WTC11 (cell line): Measurements from ENCODE around the gene SYNGR3. TPM values are rescaled to one million over a fixed set of nuclear protein-coding genes. Genes with fewer than 3 reads are reported as not detected.
A peak's percentile ranks its signal among the peaks of the same experiment; 100 is the strongest.

ENCODE experiments used
- ATAC-seq: fragments of 200-7000 bp; cut with Tn5 transposase; 2 replicates; pipeline ENCODE4 v1.10.0; 2021; ENCODE audit warnings: mild to moderate bottlenecking, moderate library complexity
- CTCF ChIA-PET: fragments of 300-600 bp; sonication (Branson Sonifier 250); formaldehyde crosslinking; loops from one replicate; lab custom pipeline; 2021; ENCODE audit warnings: antibody characterized with exemption; lab: Charles Lee
- POLR2A ChIA-PET: fragments of 350-600 bp; sonication (Branson Sonifier 250); formaldehyde crosslinking; loops from one replicate; lab custom pipeline; 2021; ENCODE audit warnings: antibody characterized with exemption; lab: Charles Lee
- DNase-seq: peaks from one replicate; pipeline ENCODE4 v3.0.0; 2021; ENCODE audit warnings: low spot score
- H3K27ac Mint-ChIP-seq: 2 replicates; pipeline ENCODE4 v1.8.0; 2021; ENCODE audit warnings: mixed read lengths
- H3K27me3 Mint-ChIP-seq: 2 replicates; pipeline ENCODE4 v1.8.0; 2021; ENCODE audit warnings: low read depth, mild to moderate bottlenecking, moderate library complexity, mixed read lengths
- H3K36me3 Mint-ChIP-seq: 2 replicates; pipeline ENCODE4 v1.8.0; 2021; ENCODE audit warnings: mixed read lengths
- H3K4me1 Mint-ChIP-seq: 2 replicates; pipeline ENCODE4 v1.8.0; 2022; ENCODE audit warnings: mixed read lengths
- H3K4me3 Mint-ChIP-seq: 2 replicates; pipeline ENCODE4 v1.8.0; 2021; ENCODE audit warnings: mild to moderate bottlenecking, moderate library complexity, mixed read lengths
- H3K9me3 Mint-ChIP-seq: 2 replicates; pipeline ENCODE4 v1.8.0; 2021; ENCODE audit warnings: mixed read lengths
- AFF4 ChIP-seq: sonication (generic); formaldehyde crosslinking; IDR thresholded peaks from 2 replicates; pipeline ENCODE4 v1.8.1; 2023; ENCODE audit warnings: mild to moderate bottlenecking, missing genetic modification reagents, borderline replicate concordance
- ATF3 ChIP-seq: sonication (generic); formaldehyde crosslinking; conservative IDR thresholded peaks from 2 replicates; pipeline ENCODE4 v1.8.1; 2022; ENCODE audit warnings: mild to moderate bottlenecking, missing genetic modification reagents
- CBFB ChIP-seq: sonication (generic); formaldehyde crosslinking; IDR thresholded peaks from 2 replicates; pipeline ENCODE4 v1.8.1; 2022; ENCODE audit warnings: mild to moderate bottlenecking, low read depth, missing genetic modification reagents
- ELF4 ChIP-seq: sonication (generic); formaldehyde crosslinking; IDR thresholded peaks from 2 replicates; pipeline ENCODE4 v1.8.1; 2022; ENCODE audit warnings: low read depth, mild to moderate bottlenecking, moderate library complexity, missing genetic modification reagents
- EMX1 ChIP-seq: fragments of 250-450 bp; sonication (Bioruptor Pico); IDR thresholded peaks from 2 replicates; pipeline ENCODE4 v1.8.0; 2021; ENCODE audit warnings: mild to moderate bottlenecking
- ESRRA ChIP-seq: sonication (generic); formaldehyde crosslinking; IDR thresholded peaks from 2 replicates; pipeline ENCODE4 v1.8.1; 2022; ENCODE audit warnings: mild to moderate bottlenecking, missing genetic modification reagents, borderline replicate concordance
- FOXJ3 ChIP-seq: sonication (generic); formaldehyde crosslinking; IDR thresholded peaks from 2 replicates; pipeline ENCODE4 v1.9.0; 2021; ENCODE audit warnings: missing genetic modification reagents, mild to moderate bottlenecking, borderline replicate concordance
- FOXP1 ChIP-seq: sonication (generic); formaldehyde crosslinking; IDR thresholded peaks from 2 replicates; pipeline ENCODE4 v1.8.0; 2022; ENCODE audit warnings: missing genetic modification reagents, mild to moderate bottlenecking, moderate library complexity, borderline replicate concordance
- HMGXB4 ChIP-seq: sonication (generic); formaldehyde crosslinking; IDR thresholded peaks from 2 replicates; pipeline ENCODE4 v1.8.1; 2023; ENCODE audit warnings: mild to moderate bottlenecking, moderate library complexity, missing genetic modification reagents
- IRF2 ChIP-seq: sonication (generic); formaldehyde crosslinking; IDR thresholded peaks from 2 replicates; pipeline ENCODE4 v1.8.0; 2022; ENCODE audit warnings: low read depth, missing genetic modification reagents, borderline replicate concordance
- PRRX2 ChIP-seq: fragments of 250-450 bp; sonication (Bioruptor Pico); IDR thresholded peaks from 2 replicates; pipeline ENCODE4 v1.8.0; 2021; ENCODE audit warnings: mild to moderate bottlenecking
- SMAD3 ChIP-seq: sonication (generic); formaldehyde crosslinking; IDR thresholded peaks from 2 replicates; pipeline ENCODE4 v1.8.0; 2022; ENCODE audit warnings: missing genetic modification reagents, mild to moderate bottlenecking, borderline replicate concordance
- SOX15 ChIP-seq: fragments of 250-450 bp; sonication (Bioruptor Pico); IDR thresholded peaks from 2 replicates; pipeline ENCODE4 v1.9.0; 2021; ENCODE audit warnings: mild to moderate bottlenecking
- STAT6 ChIP-seq: sonication (generic); formaldehyde crosslinking; conservative IDR thresholded peaks from 2 replicates; pipeline ENCODE4 v1.8.1; 2023; ENCODE audit warnings: mild to moderate bottlenecking, low read depth, missing genetic modification reagents, moderate library complexity
- TCF7 ChIP-seq: sonication (generic); formaldehyde crosslinking; IDR thresholded peaks from 2 replicates; pipeline ENCODE4 v1.8.0; 2022; ENCODE audit warnings: mild to moderate bottlenecking, low read depth, missing genetic modification reagents, moderate library complexity
- TEAD4 ChIP-seq: sonication (generic); formaldehyde crosslinking; IDR thresholded peaks from 2 replicates; pipeline ENCODE4 v1.8.0; 2022; ENCODE audit warnings: mild to moderate bottlenecking, missing genetic modification reagents
- TP53 ChIP-seq: sonication (generic); formaldehyde crosslinking; IDR thresholded peaks from 2 replicates; pipeline ENCODE4 v1.8.1; 2023; ENCODE audit warnings: mild to moderate bottlenecking, missing genetic modification reagents
- ZBTB21 ChIP-seq: sonication (generic); formaldehyde crosslinking; IDR thresholded peaks from 2 replicates; pipeline ENCODE4 v1.8.1; 2023; ENCODE audit warnings: mild to moderate bottlenecking, missing genetic modification reagents, borderline replicate concordance
- ZNF232 ChIP-seq: sonication (generic); formaldehyde crosslinking; IDR thresholded peaks from 2 replicates; pipeline ENCODE4 v1.8.0; 2022; ENCODE audit warnings: mild to moderate bottlenecking, missing genetic modification reagents
- ZNF263 ChIP-seq: sonication (generic); formaldehyde crosslinking; IDR thresholded peaks from 2 replicates; pipeline ENCODE4 v1.8.1; 2022; ENCODE audit warnings: low read depth, mild to moderate bottlenecking, moderate library complexity, missing genetic modification reagents
- ZNF423 ChIP-seq: fragments of 250-450 bp; sonication (Bioruptor Pico); IDR thresholded peaks from 2 replicates; pipeline ENCODE4 v2.1.2; 2022; ENCODE audit warnings: mild to moderate bottlenecking, moderate library complexity
- total RNA-seq: library from RNA; stranded (reverse); gene quantifications from 3 replicates; pipeline ENCODE4 v1.2.3, GENCODE V29; 2021
- TF ChIP-seq, protein P1 (sequence below): sonication (generic); formaldehyde crosslinking; IDR thresholded peaks from 2 replicates; pipeline ENCODE4 v1.8.0; 2022; ENCODE audit warnings: mild to moderate bottlenecking, missing genetic modification reagents
- TF ChIP-seq, protein P2 (sequence below): sonication (generic); formaldehyde crosslinking; IDR thresholded peaks from 2 replicates; pipeline ENCODE4 v1.8.0; 2023; ENCODE audit warnings: missing genetic modification reagents
- TF ChIP-seq, protein P3 (sequence below): sonication (generic); formaldehyde crosslinking; IDR thresholded peaks from 2 replicates; pipeline ENCODE4 v1.8.0; 2022; ENCODE audit warnings: mild to moderate bottlenecking, missing genetic modification reagents

SYNGR3 gene
- total RNA-seq, 1 experiment from 2014 or later: 41.5 TPM

- no peak for TF ChIP-seq EMX1
- no peak for TF ChIP-seq FOXJ3 (CRISPR knock-in tag)
- TF ChIP-seq STAT6 (CRISPR knock-in tag): no peak
- no peak for TF ChIP-seq AFF4 (CRISPR knock-in tag)
- no peak for TF ChIP-seq PRRX2
- TF ChIP-seq ESRRA (CRISPR knock-in tag): no peak
- no peak for TF ChIP-seq ZNF263 (CRISPR knock-in tag)
- no peak for TF ChIP-seq FOXP1
- TF ChIP-seq TCF7 (CRISPR knock-in tag): no peak
- TF ChIP-seq ZBTB21 (CRISPR knock-in tag): no peak
- no peak for TF ChIP-seq TP53 (CRISPR knock-in tag)
- TF ChIP-seq IRF2 (CRISPR knock-in tag): no peak
These were observed 256 bp downstream of the SYNGR3 start (continued) for GRCh38 chr16:1990101-1990350.

DNA sequence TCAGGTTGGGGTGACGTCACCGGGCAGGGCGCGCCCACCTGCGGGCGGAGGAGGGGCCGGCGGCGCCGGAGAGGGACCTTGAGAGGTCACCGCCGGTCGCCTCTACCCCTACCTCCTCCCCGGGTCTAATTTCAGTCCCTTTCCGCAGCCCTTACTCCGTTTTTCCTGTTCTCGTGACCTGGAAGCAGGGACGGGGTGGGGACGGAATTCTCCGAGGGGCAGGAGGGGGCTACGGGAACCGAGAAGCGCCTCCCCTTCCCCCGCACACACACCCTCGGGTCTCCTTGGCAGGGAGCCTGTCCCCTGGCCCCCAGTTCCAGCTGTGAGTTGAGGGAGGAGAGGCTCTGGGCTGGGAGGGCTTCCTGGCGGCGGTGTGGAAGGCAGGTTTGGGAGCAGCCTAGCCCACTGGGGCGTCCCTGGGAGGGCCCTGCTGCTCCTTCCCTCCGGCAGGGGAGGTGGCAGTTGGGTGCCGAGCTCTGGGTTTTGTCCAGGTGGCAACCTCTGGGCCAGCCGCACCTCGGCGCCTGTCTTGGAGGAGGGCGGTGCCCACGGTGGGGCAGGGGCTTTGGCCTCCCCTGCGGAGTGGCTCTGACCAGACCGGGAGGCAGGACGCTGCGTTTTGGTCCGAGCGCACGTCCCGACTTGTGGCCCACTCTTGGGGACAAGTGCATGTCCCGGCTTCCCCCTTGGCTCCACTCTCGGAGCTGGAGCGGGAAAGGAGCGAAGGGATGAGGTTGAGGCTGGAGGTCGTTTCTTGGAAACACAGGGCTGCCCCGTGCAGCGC is 773 bp downstream of the SYNGR3 start:
- ATAC-seq: peak; percentile 23
- Mint-ChIP-seq H3K36me3 (peaks cover 5% of the 10 kb centered on the region; the same call in 1 of the 2 replicates), H3K27ac (no peak overlapping the region), H3K4me3 (peak overlapping the region; percentile 76), H3K27me3 (peaks cover 24% of the 10 kb centered on the region), H3K9me3 (no peaks in the 10 kb centered on the region), H3K4me1 (peaks cover 17% of the 10 kb centered on the region)
- DNase-seq: peak; percentile 87
- POLR2A ChIA-PET: interaction anchor here (0.6 to 1.1 kb wide), 2 partner anchors 20 to 47 kb away, joined by 3 to 4 read pairs; partner anchors contain the start of gene MSRB1
- CTCF ChIA-PET: interaction anchor here (0.8 to 6.4 kb wide), 7 partner anchors 10 to 205 kb away, joined by 3 to 59 read pairs (median 3); no protein-coding TSS in a partner anchor
- TF ChIP-seq TEAD4 (CRISPR knock-in tag) (no peak), ZNF232 (CRISPR knock-in tag) (peak; percentile 27; the same call in 1 of the 2 replicates), FOXP1 (peak; percentile 39; the same call in 1 of the 2 replicates), IRF2 (CRISPR knock-in tag) (0 out of 2 replicates have a peak, but pooled peaks have one; percentile 46), ATF3 (CRISPR knock-in tag) (no peak), ZNF423 (CRISPR knock-in tag) (peak; percentile 50), CBFB (CRISPR knock-in tag) (no peak), ESRRA (CRISPR knock-in tag) (peak; percentile 46; the same call in 1 of the 2 replicates), HMGXB4 (CRISPR knock-in tag) (0 out of 2 replicates have a peak, but pooled peaks have one; percentile 16), SOX15 (CRISPR knock-in tag) (no peak), TCF7 (CRISPR knock-in tag) (no peak), ELF4 (CRISPR knock-in tag) (no peak), SMAD3 (0 out of 2 replicates have a peak, but pooled peaks have one; percentile 30)
- TF ChIP-seq, protein P1, sequence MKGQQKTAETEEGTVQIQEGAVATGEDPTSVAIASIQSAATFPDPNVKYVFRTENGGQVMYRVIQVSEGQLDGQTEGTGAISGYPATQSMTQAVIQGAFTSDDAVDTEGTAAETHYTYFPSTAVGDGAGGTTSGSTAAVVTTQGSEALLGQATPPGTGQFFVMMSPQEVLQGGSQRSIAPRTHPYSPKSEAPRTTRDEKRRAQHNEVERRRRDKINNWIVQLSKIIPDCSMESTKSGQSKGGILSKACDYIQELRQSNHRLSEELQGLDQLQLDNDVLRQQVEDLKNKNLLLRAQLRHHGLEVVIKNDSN (CRISPR knock-in tag): 0 out of 2 replicates have a peak, but pooled peaks have one; percentile 27
- TF ChIP-seq, protein P2, sequence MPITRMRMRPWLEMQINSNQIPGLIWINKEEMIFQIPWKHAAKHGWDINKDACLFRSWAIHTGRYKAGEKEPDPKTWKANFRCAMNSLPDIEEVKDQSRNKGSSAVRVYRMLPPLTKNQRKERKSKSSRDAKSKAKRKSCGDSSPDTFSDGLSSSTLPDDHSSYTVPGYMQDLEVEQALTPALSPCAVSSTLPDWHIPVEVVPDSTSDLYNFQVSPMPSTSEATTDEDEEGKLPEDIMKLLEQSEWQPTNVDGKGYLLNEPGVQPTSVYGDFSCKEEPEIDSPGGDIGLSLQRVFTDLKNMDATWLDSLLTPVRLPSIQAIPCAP (CRISPR knock-in tag): no peak
- TF ChIP-seq, protein P3, sequence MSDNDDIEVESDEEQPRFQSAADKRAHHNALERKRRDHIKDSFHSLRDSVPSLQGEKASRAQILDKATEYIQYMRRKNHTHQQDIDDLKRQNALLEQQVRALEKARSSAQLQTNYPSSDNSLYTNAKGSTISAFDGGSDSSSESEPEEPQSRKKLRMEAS (CRISPR knock-in tag): peak; percentile 43; the same call in 1 of the 2 replicates
